ENCODE results near the gene COG2.

The COG2 gene

DNA sequence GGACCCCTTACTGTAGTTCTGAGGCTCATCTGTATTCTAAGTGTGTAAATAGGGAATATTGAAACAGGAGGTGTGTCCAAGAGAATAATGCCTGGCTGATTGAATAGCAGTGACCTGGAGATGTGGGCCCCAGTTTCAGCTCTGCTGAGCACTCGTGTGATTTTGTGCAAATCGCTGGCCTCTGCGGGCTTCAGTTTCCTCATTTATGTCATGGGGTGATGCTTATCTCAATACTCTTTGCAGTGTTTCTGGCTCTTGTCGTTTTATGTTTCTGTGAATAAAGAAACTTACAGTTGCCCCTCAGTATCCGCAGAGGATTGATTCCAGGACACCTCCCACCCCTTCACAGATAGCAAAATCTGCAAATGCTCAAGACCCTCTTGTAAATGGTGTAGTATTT is 5.0 kb downstream of the COG2 start:
- Histone ChIP-seq H2BK5ac (ENCODE audit: low read length) (no peak overlapping the region), H2BK120ac (ENCODE audit: low read depth, low read length) (no peak overlapping the region), H4K91ac (ENCODE audit: low read depth, low read length, poor library complexity) (no peak overlapping the region), H3K14ac (ENCODE audit: low read length) (no peak overlapping the region), H3K79me1 (ENCODE audit: low read depth, low read length) (peaks cover 9% of the 10 kb centered on the region), H3K27ac (replicated peaks; ENCODE audit: low read length) (no peak overlapping the region), H2BK12ac (ENCODE audit: low read length) (no peak overlapping the region), H2AFZ (ENCODE audit: low read length) (no peak overlapping the region), H4K8ac (ENCODE audit: low read depth, low read length) (no peak overlapping the region), H3K4me1 (ENCODE audit: control insufficient read depth in 2 of 2, insufficient read depth in 1 of 2, low read depth in 1 of 2, low read length in 2 of 2) (peaks cover 5 to 10% of the 10 kb centered on the region in 2 donors), H3K9ac (ENCODE audit: low read depth, low read length, poor library complexity) (no peak overlapping the region), H3K18ac (ENCODE audit: low read length) (no peak overlapping the region), H3K9me3 (replicated peaks in 1 of 2; ENCODE audit: control insufficient read depth in 2 of 2, insufficient read depth in 1 of 2, low read depth in 1 of 2, low read length in 2 of 2) (peaks cover 2 to 17% of the 10 kb centered on the region in 2 donors), H3K4me2 (ENCODE audit: insufficient read depth, low read length, poor library complexity, severe bottlenecking) (no peak overlapping the region), H3K4me3 (ENCODE audit: low read length in 2 of 2) (no peak overlapping the region), H2BK15ac (ENCODE audit: low read length) (no peak overlapping the region), H3K4ac (ENCODE audit: low read length) (no peak overlapping the region), H3K23ac (ENCODE audit: low read depth, low read length, poor library complexity) (no peak overlapping the region), H2AK5ac (ENCODE audit: low read depth, low read length) (no peak overlapping the region), H3K36me3 (replicated peaks in 1 of 2; ENCODE audit: control insufficient read depth in 2 of 2, insufficient read depth in 2 of 2, low read length in 2 of 2) (peaks cover 2 to 10% of the 10 kb centered on the region in 2 donors), H3K27me3 (ENCODE audit: control insufficient read depth in 3 of 3, insufficient read depth in 3 of 3, low read depth in 1 of 3, low read length in 3 of 3) (no peaks in the 10 kb centered on the region)
- no peak for DNase-seq (ENCODE audit: low spot score)
- WGBS, 2 donors (ENCODE audit: extremely low coverage in 2 of 2, insufficient read length in 2 of 2, insufficient replicate concordance in 1 of 2): no CpG with 5 or more reads among the region's 5 CpGs

DNA sequence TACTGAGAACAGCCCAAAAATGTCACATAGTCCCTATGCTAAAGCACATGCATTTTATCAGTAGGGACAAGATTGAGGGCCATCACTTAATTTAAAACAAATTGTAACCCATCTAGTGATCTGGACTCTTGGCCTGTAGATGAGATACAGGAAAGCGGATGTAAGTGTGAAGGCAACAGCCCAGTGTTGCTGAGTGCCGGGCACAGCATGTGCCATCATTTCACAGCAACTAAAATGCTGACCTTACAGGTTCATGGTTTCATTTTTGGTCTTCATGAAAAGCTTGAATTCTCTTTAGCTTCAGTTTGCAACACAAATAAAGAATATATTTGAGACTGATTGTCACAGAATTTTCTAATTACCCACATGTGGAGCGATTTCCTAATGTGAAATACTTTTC is 5.8 kb downstream of the COG2 start:
- no peak overlapping the region for H4K91ac ChIP-seq (ENCODE audit: low read depth, low read length, poor library complexity)
- peaks cover 2 to 19% of the 10 kb centered on the region in 2 donors for H3K9me3 ChIP-seq (replicated peaks in 1 of 2; ENCODE audit: control insufficient read depth in 2 of 2, insufficient read depth in 1 of 2, low read depth in 1 of 2, low read length in 2 of 2)
- DNase-seq (ENCODE audit: low spot score): no peak

DNA sequence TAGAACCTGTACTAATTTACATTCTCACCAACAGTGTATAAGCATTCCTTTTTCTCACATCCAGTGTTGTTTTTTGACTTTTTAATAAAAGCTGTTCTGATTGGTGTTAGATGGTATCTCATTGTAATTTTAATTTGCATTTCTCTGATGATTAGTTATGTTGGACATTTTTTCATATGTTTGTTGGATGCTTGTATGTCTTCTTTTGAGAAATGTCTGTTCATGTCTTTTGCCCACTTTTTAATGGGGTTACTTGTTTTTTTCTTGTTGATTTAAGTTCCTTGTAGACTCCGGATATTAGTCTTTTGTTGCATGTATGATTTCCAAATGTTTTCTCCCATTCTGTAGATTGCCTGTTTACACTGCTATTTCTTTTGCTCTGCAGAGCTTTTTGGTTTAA is 8.0 kb downstream of the COG2 start:
- Histone ChIP-seq H2BK12ac (ENCODE audit: low read length) (no peak overlapping the region), H2BK15ac (ENCODE audit: low read length) (no peak overlapping the region), H3K18ac (ENCODE audit: low read length) (no peak overlapping the region), H3K9ac (ENCODE audit: low read depth, low read length, poor library complexity) (no peak overlapping the region), H3K14ac (ENCODE audit: low read length) (no peak overlapping the region), H3K27me3 (ENCODE audit: control insufficient read depth in 3 of 3, insufficient read depth in 3 of 3, low read depth in 1 of 3, low read length in 3 of 3) (no peaks in the 10 kb centered on the region), H3K4me2 (ENCODE audit: insufficient read depth, low read length, poor library complexity, severe bottlenecking) (no peak overlapping the region), H2BK5ac (ENCODE audit: low read length) (no peak overlapping the region), H3K27ac (replicated peaks; ENCODE audit: low read length) (no peak overlapping the region), H3K4me3 (ENCODE audit: low read length in 2 of 2) (no peak overlapping the region), H3K4me1 (ENCODE audit: control insufficient read depth in 2 of 2, insufficient read depth in 1 of 2, low read depth in 1 of 2, low read length in 2 of 2) (no peaks in the 10 kb centered on the region), H3K36me3 (replicated peaks in 1 of 2; ENCODE audit: control insufficient read depth in 2 of 2, insufficient read depth in 2 of 2, low read length in 2 of 2) (peaks cover 2 to 10% of the 10 kb centered on the region in 2 donors), H2AFZ (ENCODE audit: low read length) (no peak overlapping the region), H4K91ac (ENCODE audit: low read depth, low read length, poor library complexity) (no peak overlapping the region), H3K79me1 (ENCODE audit: low read depth, low read length) (peaks cover 2% of the 10 kb centered on the region), H2AK5ac (ENCODE audit: low read depth, low read length) (no peak overlapping the region), H3K4ac (ENCODE audit: low read length) (no peak overlapping the region), H2BK120ac (ENCODE audit: low read depth, low read length) (no peak overlapping the region), H3K9me3 (replicated peaks in 1 of 2; ENCODE audit: control insufficient read depth in 2 of 2, insufficient read depth in 1 of 2, low read depth in 1 of 2, low read length in 2 of 2) (peaks cover 3 to 19% of the 10 kb centered on the region in 2 donors), H3K23ac (ENCODE audit: low read depth, low read length, poor library complexity) (no peak overlapping the region), H4K8ac (ENCODE audit: low read depth, low read length) (no peak overlapping the region)
- no CpG with 5 or more reads among the region's 1 CpG for WGBS, 2 donors (ENCODE audit: extremely low coverage in 2 of 2, insufficient read length in 2 of 2, insufficient replicate concordance in 1 of 2)
- DNase-seq (ENCODE audit: low spot score): no peak

More for the DNA sequence above, 5.8 kb downstream of the COG2 start:
- no peak overlapping the region for H3K14ac ChIP-seq (ENCODE audit: low read length)
- peaks cover 5 to 10% of the 10 kb centered on the region in 2 donors for H3K4me1 ChIP-seq (ENCODE audit: control insufficient read depth in 2 of 2, insufficient read depth in 1 of 2, low read depth in 1 of 2, low read length in 2 of 2)
- H3K79me1 ChIP-seq (ENCODE audit: low read depth, low read length): peaks cover 7% of the 10 kb centered on the region
- no peak overlapping the region for H2AFZ ChIP-seq (ENCODE audit: low read length)
- no peak overlapping the region for H2BK5ac ChIP-seq (ENCODE audit: low read length)
- no peak overlapping the region for H3K23ac ChIP-seq (ENCODE audit: low read depth, low read length, poor library complexity)
- no peak overlapping the region for H2BK15ac ChIP-seq (ENCODE audit: low read length)
- H3K18ac ChIP-seq (ENCODE audit: low read length): no peak overlapping the region
- no peak overlapping the region for H4K8ac ChIP-seq (ENCODE audit: low read depth, low read length)
- WGBS, 2 donors (ENCODE audit: extremely low coverage in 2 of 2, insufficient read length in 2 of 2, insufficient replicate concordance in 1 of 2): no CpG with 5 or more reads among the region's 3 CpGs
- H2BK120ac ChIP-seq (ENCODE audit: low read depth, low read length): no peak overlapping the region
- H3K27me3 ChIP-seq (ENCODE audit: control insufficient read depth in 3 of 3, insufficient read depth in 3 of 3, low read depth in 1 of 3, low read length in 3 of 3): no peaks in the 10 kb centered on the region
- H3K27ac ChIP-seq (replicated peaks; ENCODE audit: low read length): no peak overlapping the region
- H2AK5ac ChIP-seq (ENCODE audit: low read depth, low read length): no peak overlapping the region
- H3K9ac ChIP-seq (ENCODE audit: low read depth, low read length, poor library complexity): no peak overlapping the region
- peaks cover 2 to 10% of the 10 kb centered on the region in 2 donors for H3K36me3 ChIP-seq (replicated peaks in 1 of 2; ENCODE audit: control insufficient read depth in 2 of 2, insufficient read depth in 2 of 2, low read length in 2 of 2)
- H3K4ac ChIP-seq (ENCODE audit: low read length): no peak overlapping the region
- no peak overlapping the region for H2BK12ac ChIP-seq (ENCODE audit: low read length)
- H3K4me3 ChIP-seq (ENCODE audit: low read length in 2 of 2): no peak overlapping the region
- no peak overlapping the region for H3K4me2 ChIP-seq (ENCODE audit: insufficient read depth, low read length, poor library complexity, severe bottlenecking)

DNA sequence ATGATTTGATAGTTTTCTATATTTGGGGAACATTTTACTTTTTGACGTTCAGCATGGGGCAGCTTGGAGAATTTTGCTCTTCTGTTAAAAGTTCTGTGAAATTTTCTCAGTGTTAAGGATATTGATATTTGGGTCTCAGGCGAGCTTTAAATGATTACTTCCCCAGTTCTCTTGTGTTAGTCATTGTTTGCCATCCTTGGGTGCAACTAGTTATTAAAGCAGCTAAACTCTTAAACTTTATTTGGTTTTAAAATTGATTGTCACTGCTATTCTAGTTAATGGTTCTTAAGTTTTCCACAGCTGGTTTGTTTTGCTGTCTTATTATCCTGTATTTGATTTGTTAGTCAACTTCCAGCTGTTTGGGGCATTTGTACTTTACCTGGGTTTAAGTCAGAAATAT is 9.0 kb downstream of the COG2 start:
- Histone ChIP-seq H3K27ac (replicated peaks; ENCODE audit: low read length) (no peak overlapping the region), H3K4me3 (ENCODE audit: low read length in 2 of 2) (no peak overlapping the region), H3K18ac (ENCODE audit: low read length) (no peak overlapping the region), H3K23ac (ENCODE audit: low read depth, low read length, poor library complexity) (no peak overlapping the region), H2BK5ac (ENCODE audit: low read length) (no peak overlapping the region), H2AFZ (ENCODE audit: low read length) (no peak overlapping the region), H3K14ac (ENCODE audit: low read length) (no peak overlapping the region), H3K4me1 (ENCODE audit: control insufficient read depth in 2 of 2, insufficient read depth in 1 of 2, low read depth in 1 of 2, low read length in 2 of 2) (no peaks in the 10 kb centered on the region), H3K9me3 (replicated peaks in 1 of 2; ENCODE audit: control insufficient read depth in 2 of 2, insufficient read depth in 1 of 2, low read depth in 1 of 2, low read length in 2 of 2) (peaks cover 3 to 19% of the 10 kb centered on the region in 2 donors), H4K8ac (ENCODE audit: low read depth, low read length) (no peak overlapping the region), H2BK12ac (ENCODE audit: low read length) (no peak overlapping the region), H3K27me3 (ENCODE audit: control insufficient read depth in 3 of 3, insufficient read depth in 3 of 3, low read depth in 1 of 3, low read length in 3 of 3) (no peaks in the 10 kb centered on the region), H3K9ac (ENCODE audit: low read depth, low read length, poor library complexity) (no peak overlapping the region), H3K4ac (ENCODE audit: low read length) (no peak overlapping the region), H2BK120ac (ENCODE audit: low read depth, low read length) (no peak overlapping the region), H2BK15ac (ENCODE audit: low read length) (no peak overlapping the region), H3K4me2 (ENCODE audit: insufficient read depth, low read length, poor library complexity, severe bottlenecking) (no peak overlapping the region), H2AK5ac (ENCODE audit: low read depth, low read length) (no peak overlapping the region), H3K36me3 (replicated peaks in 1 of 2; ENCODE audit: control insufficient read depth in 2 of 2, insufficient read depth in 2 of 2, low read length in 2 of 2) (peaks cover 2 to 7% of the 10 kb centered on the region in 2 donors), H3K79me1 (ENCODE audit: low read depth, low read length) (no peaks in the 10 kb centered on the region), H4K91ac (ENCODE audit: low read depth, low read length, poor library complexity) (no peak overlapping the region)
- DNase-seq (ENCODE audit: low spot score): no peak
- no CpG with 5 or more reads among the region's 2 CpGs for WGBS, 2 donors (ENCODE audit: extremely low coverage in 2 of 2, insufficient read length in 2 of 2, insufficient replicate concordance in 1 of 2)

Measured in neuronal stem cell (in vitro differentiated cells).